GM10266 (cell line): ENCODE measurements around the gene MYH8.

Experiments used
- DNase-seq: peaks from one replicate; pipeline ENCODE4 v3.0.0; 2012; ENCODE audit errors: extremely low spot score
- TF ChIP-seq, protein P1 (sequence below): IDR thresholded peaks from 2 replicates; pipeline ENCODE4 v1.5.1; 2012; ENCODE audit warnings: mild to moderate bottlenecking, low read depth; ENCODE audit not compliant: control insufficient read depth, insufficient read depth; ENCODE audit errors: missing control alignments

Gene MYH8

DNA sequence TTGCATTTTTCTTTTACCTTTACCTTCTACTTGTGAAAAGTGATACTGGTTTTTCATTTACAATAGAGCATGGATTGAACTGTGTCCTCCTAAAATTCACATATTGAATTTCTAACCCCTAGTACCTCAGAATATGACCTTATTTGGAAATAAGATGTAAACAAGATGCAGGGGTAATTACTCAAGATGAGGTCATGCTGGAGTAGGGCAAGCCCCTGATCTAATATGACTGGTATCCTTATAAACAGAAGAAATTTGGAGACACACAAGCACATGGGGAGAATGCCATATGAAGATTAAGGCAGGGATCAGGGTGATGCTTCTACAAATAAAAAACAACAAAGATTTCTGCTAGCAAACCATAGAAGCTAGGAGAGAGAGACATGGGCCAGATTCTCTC, 61.2 kb downstream of the MYH8 start:
- TF ChIP-seq, protein P1, sequence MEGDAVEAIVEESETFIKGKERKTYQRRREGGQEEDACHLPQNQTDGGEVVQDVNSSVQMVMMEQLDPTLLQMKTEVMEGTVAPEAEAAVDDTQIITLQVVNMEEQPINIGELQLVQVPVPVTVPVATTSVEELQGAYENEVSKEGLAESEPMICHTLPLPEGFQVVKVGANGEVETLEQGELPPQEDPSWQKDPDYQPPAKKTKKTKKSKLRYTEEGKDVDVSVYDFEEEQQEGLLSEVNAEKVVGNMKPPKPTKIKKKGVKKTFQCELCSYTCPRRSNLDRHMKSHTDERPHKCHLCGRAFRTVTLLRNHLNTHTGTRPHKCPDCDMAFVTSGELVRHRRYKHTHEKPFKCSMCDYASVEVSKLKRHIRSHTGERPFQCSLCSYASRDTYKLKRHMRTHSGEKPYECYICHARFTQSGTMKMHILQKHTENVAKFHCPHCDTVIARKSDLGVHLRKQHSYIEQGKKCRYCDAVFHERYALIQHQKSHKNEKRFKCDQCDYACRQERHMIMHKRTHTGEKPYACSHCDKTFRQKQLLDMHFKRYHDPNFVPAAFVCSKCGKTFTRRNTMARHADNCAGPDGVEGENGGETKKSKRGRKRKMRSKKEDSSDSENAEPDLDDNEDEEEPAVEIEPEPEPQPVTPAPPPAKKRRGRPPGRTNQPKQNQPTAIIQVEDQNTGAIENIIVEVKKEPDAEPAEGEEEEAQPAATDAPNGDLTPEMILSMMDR = no peak
- no peak for DNase-seq

DNA sequence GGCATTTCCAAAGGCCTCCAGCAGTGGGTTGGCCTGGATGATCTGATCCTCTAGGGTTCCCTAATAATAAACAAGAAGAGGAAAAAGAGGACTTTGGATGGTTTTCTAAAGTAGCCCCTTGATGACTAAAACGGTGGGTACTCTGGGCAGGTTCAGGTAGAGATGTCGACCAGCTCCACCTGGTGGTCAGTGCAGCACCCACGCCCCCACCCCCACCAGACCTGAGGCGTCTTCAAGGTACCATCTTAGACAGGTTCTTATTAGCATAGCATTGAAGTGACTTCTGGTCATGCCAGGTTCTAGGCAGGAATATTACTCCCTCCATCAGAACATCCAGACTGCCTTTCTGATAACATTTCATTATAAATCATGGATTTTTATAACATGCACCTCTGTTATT, 64.0 kb downstream of the MYH8 start:
- TF ChIP-seq, protein P1 = peak; percentile 57
- peak; percentile 39 for DNase-seq

DNA sequence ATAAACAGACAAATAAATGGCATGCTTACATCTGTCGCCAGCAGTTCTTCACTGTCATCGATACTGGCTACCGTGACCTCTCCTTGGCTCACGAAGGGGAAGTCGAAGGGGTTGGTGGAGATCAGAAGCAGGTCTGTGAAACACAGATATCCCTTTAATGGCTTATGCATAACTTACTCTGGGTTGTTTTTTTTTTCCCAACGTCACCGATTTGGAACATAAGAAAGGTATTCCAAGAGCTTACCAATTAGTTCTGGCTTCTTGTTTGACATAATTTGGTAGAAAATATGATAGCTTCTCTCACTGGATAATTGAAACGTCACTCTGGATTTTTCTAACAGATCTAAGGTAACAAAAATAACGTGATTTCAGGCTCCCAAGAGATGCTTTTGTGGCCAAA, 67.1 kb downstream of the MYH8 start:
- DNase-seq = no peak
- TF ChIP-seq, protein P1 = no peak

DNA sequence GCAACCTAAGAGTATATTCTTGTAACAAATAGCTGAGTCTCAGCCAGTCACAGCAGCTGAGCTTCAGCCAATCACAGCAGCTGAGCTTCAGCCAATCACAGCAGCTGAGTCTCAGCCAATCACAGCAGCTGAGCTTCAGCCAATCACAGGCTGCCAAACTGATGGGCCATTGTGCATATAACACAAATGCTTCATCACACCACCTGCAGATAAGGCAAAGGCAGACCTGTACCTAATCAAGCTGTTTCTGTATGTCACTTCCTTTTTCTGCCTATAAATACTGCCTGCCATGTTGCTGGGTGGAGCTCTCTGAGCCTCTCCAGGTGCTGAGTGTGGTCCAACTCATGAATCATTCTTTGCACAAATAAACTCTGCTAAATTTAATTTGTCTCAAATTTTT, 68.9 kb downstream of the MYH8 start:
- no peak for DNase-seq
- TF ChIP-seq, protein P1 = no peak

DNA sequence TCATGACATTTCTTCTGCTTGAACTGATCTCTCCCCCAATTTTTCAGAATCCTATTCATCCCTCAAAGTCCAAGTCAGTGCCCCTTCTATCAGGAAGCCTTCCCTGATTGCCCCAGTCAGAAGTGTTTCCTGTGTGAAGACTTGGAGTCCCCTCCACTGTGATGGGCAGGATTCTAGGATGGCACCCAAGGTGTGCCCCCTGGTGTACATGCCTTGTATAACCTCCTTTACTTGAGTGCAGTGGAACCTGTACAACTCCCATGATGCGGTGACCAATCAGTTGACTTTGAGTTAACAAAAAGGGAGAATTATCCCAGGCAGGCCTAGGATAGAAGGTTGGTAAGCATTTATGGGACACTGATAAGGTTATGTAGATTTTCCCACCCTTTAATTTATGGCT, 72.3 kb downstream of the MYH8 start:
- TF ChIP-seq, protein P1 = peak; percentile 36
- peak; percentile 29 for DNase-seq

DNA sequence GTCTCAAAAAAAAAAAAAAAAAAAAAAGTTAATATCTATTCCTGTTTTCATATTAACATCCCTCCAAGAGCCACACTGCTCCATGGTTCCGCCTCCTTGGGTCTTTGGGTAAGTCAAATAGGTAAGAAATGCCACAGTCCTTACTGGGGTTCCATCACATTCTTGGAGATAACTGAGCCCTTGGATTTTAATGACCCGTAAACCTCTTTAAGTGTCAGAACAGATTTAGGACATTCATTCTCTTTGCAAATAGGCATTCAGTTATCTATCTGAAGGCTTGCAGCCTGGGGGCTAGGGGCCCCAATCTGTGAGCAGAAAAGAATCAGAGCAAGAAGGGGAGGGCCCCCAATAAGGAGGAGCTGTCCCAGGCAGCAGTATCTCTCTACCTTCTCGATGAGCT, 76.9 kb downstream of the MYH8 start:
- no peak for DNase-seq
- TF ChIP-seq, protein P1 = no peak
